GM20000 (cell line): ENCODE measurements around the gene CTSF.

ENCODE experiments used
- DNase-seq: peaks from one replicate; pipeline ENCODE4 v3.0.0; 2012; ENCODE audit warnings: low spot score
- TF ChIP-seq, protein P1 (sequence below): IDR thresholded peaks from 2 replicates; pipeline ENCODE4 v1.5.1; 2012; ENCODE audit warnings: mild to moderate bottlenecking, control low read depth; ENCODE audit errors: extremely low read depth, missing control alignments

Gene CTSF

GRCh38 chr11:66532784-66533183 is 35.6 kb downstream of the CTSF start:
- TF ChIP-seq, protein P1, sequence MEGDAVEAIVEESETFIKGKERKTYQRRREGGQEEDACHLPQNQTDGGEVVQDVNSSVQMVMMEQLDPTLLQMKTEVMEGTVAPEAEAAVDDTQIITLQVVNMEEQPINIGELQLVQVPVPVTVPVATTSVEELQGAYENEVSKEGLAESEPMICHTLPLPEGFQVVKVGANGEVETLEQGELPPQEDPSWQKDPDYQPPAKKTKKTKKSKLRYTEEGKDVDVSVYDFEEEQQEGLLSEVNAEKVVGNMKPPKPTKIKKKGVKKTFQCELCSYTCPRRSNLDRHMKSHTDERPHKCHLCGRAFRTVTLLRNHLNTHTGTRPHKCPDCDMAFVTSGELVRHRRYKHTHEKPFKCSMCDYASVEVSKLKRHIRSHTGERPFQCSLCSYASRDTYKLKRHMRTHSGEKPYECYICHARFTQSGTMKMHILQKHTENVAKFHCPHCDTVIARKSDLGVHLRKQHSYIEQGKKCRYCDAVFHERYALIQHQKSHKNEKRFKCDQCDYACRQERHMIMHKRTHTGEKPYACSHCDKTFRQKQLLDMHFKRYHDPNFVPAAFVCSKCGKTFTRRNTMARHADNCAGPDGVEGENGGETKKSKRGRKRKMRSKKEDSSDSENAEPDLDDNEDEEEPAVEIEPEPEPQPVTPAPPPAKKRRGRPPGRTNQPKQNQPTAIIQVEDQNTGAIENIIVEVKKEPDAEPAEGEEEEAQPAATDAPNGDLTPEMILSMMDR = no peak
- no peak for DNase-seq

DNA sequence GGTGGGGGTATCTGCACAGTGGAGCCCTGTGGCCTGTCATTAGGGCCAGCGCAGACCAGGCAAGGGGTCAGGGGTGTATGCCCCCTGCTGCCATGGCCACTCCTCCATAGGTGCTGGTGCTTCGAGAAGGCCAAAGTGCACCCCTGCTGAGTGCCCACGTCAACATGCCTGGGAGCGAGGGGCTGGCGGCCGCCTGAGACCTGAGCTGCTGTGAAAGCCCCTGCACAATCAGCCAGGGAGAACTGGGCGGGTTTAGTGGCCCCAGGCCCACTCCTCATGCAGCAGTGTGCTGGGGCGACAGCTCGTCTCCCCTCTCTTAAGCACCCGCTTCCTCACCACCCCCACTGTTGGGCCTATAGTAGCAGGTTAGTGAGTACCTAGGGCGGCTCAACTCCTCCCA is 36.6 kb downstream of the CTSF start:
- no peak for DNase-seq
- TF ChIP-seq, protein P1 = no peak

GRCh38 chr11:66530927-66531709 is 37.3 kb downstream of the CTSF start:
- TF ChIP-seq, protein P1 = no peak
- DNase-seq = no peak

DNA sequence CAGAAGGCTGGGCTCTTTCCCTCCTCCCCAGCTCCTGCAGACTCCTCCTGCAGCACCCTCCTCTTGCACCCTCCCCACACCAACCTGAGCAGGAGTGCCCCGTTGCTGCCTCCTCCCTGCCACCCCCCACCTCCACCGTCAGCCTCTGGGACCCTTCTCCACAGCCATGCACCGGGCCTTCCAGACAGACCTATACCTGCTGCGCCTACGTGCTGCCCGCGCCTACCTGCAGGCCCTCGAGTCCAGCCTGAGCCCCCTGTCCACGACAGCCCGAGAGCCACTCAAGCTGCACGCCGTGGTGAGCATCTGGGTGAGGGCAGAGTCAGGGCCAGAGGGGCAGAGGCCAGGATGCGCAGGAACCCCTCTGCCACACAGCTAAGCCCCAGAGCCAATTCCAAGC is 38.8 kb downstream of the CTSF start:
- DNase-seq = no peak
- TF ChIP-seq, protein P1 = no peak

DNA sequence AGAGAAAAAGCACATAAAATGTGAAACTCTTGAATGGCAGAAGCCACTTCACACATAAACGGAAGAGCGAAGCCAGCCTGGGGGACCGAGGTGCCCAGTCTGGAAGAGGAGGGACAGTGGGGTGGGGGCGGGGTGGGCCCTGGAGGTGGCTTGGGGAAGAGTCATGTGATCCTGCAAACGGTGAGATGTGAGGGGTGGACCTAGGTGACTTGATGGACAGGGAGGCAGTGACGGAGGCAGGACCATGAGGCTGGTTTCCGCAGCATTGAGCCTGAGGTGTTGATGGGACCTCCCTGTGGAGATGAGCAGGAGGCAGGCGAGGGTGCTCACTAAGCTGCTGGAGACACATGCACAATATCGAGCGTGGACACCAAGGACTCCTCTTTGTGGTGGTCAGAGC is 39.3 kb downstream of the CTSF start:
- no peak for DNase-seq

GRCh38 chr11:66524304-66525040 is 43.9 kb downstream of the CTSF start:
- no peak for DNase-seq
- TF ChIP-seq, protein P1 = no peak

More for the DNA sequence above, 39.3 kb downstream of the CTSF start:
- TF ChIP-seq, protein P1 = no peak

- DNase-seq = no peak
- TF ChIP-seq, protein P1 = no peak
These were observed 44.8 kb downstream of the CTSF start for GRCh38 chr11:66523611-66524010.
